GM23338 (cell line): ENCODE results near the gene GADD45A. TPM values are rescaled to one million over a fixed set of nuclear protein-coding genes. Genes with fewer than 3 reads are reported as not detected.

ENCODE experiments used
- ATAC-seq: fragments of 200-7000 bp; cut with Tn5 transposase; 3 replicates; pipeline ENCODE4 v1.9.1; 2020
- DNase-seq: peaks from one replicate; pipeline ENCODE4 v3.0.0-alpha.2; 2015; ENCODE audit warnings: low spot score
- H2AFZ ChIP-seq: fragments of 200-600 bp; sonication (generic); 2 replicates; pipeline ENCODE4 v1.8.0; 2016; ENCODE audit warnings: antibody characterized with exemption, mild to moderate bottlenecking, moderate library complexity
- H3F3A ChIP-seq: fragments of 200-600 bp; sonication (generic); replicated peaks from 2 replicates; pipeline ENCODE4 v1.8.0; 2017; ENCODE audit warnings: antibody characterized with exemption, mixed run types, low read depth
- H3K27ac ChIP-seq: fragments of 200-600 bp; sonication (generic); 2 replicates; pipeline ENCODE4 v1.6.1; 2016; ENCODE audit warnings: low read depth
- H3K27me3 ChIP-seq: fragments of 200-600 bp; sonication (generic); 2 replicates; pipeline ENCODE4 v1.8.0; 2016; ENCODE audit warnings: mild to moderate bottlenecking, mixed run types, moderate library complexity; ENCODE audit not compliant: insufficient read depth
- H3K36me3 ChIP-seq: fragments of 200-600 bp; sonication (generic); 2 replicates; pipeline ENCODE4 v1.8.0; 2016; ENCODE audit warnings: mild to moderate bottlenecking; ENCODE audit not compliant: insufficient read depth
- H3K4me1 ChIP-seq: fragments of 200-600 bp; sonication (generic); 2 replicates; pipeline ENCODE4 v1.8.0; 2016; ENCODE audit warnings: mild to moderate bottlenecking, moderate library complexity; ENCODE audit not compliant: insufficient read depth
- H3K4me2 ChIP-seq: fragments of 200-600 bp; sonication (generic); 2 replicates; pipeline ENCODE4 v1.7.1; 2017; ENCODE audit warnings: mixed run types
- H3K4me3 ChIP-seq: fragments of 200-600 bp; sonication (generic); 2 replicates; pipeline ENCODE4 v1.6.1; 2016; ENCODE audit warnings: mixed run types
- H3K79me2 ChIP-seq: fragments of 200-600 bp; sonication (generic); replicated peaks from 2 replicates; pipeline ENCODE4 v1.8.0; 2017; ENCODE audit warnings: mild to moderate bottlenecking; ENCODE audit not compliant: insufficient read depth
- H3K9me2 ChIP-seq: fragments of 200-600 bp; sonication (generic); 2 replicates; pipeline ENCODE4 v1.8.0; 2017; ENCODE audit not compliant: insufficient read depth
- H4K20me1 ChIP-seq: fragments of 200-600 bp; sonication (generic); replicated peaks from 2 replicates; pipeline ENCODE4 v1.8.0; 2017; ENCODE audit warnings: mild to moderate bottlenecking; ENCODE audit not compliant: insufficient read depth
- H3K27ac Mint-ChIP-seq: 2 replicates; pipeline ENCODE4 v1.8.0; 2020; ENCODE audit warnings: inconsistent platforms, mild to moderate bottlenecking, moderate library complexity, mixed read lengths
- H3K27me3 Mint-ChIP-seq: 3 replicates; pipeline ENCODE4 v1.8.0; 2022; ENCODE audit warnings: low read depth, mild to moderate bottlenecking, moderate library complexity, mixed read lengths, inconsistent platforms; ENCODE audit not compliant: insufficient read depth, poor library complexity
- H3K36me3 Mint-ChIP-seq: 3 replicates; pipeline ENCODE4 v1.8.0; 2021; ENCODE audit warnings: low read depth, mild to moderate bottlenecking, inconsistent platforms, moderate library complexity, mixed read lengths
- H3K4me1 Mint-ChIP-seq: 3 replicates; pipeline ENCODE4 v1.8.0; 2020; ENCODE audit warnings: mild to moderate bottlenecking, inconsistent platforms, mixed read lengths
- H3K4me3 Mint-ChIP-seq: 3 replicates; pipeline ENCODE4 v1.8.0; 2021; ENCODE audit warnings: moderate library complexity, mild to moderate bottlenecking, inconsistent platforms, mixed read lengths
- H3K9me3 Mint-ChIP-seq: 3 replicates; pipeline ENCODE4 v1.8.0; 2020; ENCODE audit warnings: moderate library complexity, mild to moderate bottlenecking, inconsistent platforms, mixed read lengths
- CREB1 ChIP-seq: fragments of 250-450 bp; sonication (Bioruptor Pico); IDR thresholded peaks from 2 replicates; pipeline ENCODE4 v1.5.0; 2020; ENCODE audit warnings: low read depth, mild to moderate bottlenecking, moderate library complexity
- ETS1 ChIP-seq: IDR thresholded peaks from 2 replicates; pipeline ENCODE4 v1.6.1; 2016; ENCODE audit warnings: antibody characterized with exemption
- EZH2 ChIP-seq: fragments of 200-600 bp; sonication (generic); IDR thresholded peaks from one replicate; pipeline ENCODE4 v1.8.0; 2017; ENCODE audit warnings: antibody characterized with exemption, mild to moderate bottlenecking, low read depth; ENCODE audit not compliant: unreplicated experiment
- EZH2phosphoT487 ChIP-seq: fragments of 200-600 bp; sonication (generic); IDR thresholded peaks from one replicate; pipeline ENCODE4 v1.8.1; 2018; ENCODE audit warnings: antibody characterized with exemption; ENCODE audit not compliant: unreplicated experiment
- JUNB ChIP-seq: IDR thresholded peaks from one replicate; pipeline ENCODE4 v1.6.1; 2016; ENCODE audit warnings: antibody characterized with exemption; ENCODE audit not compliant: unreplicated experiment
- NANOG ChIP-seq: IDR thresholded peaks from 2 replicates; pipeline ENCODE4 v1.6.1; 2016; ENCODE audit warnings: antibody characterized with exemption, borderline replicate concordance
- POLR2AphosphoS5 ChIP-seq: IDR thresholded peaks from 2 replicates; pipeline ENCODE4 v1.6.1; 2016; ENCODE audit warnings: antibody characterized with exemption, low read depth
- ZNF114 ChIP-seq: fragments of 250-450 bp; sonication (Bioruptor Pico); IDR thresholded peaks from 2 replicates; pipeline ENCODE4 v1.5.0; 2020; ENCODE audit warnings: mild to moderate bottlenecking, moderate library complexity
- ZNF331 ChIP-seq: fragments of 250-450 bp; sonication (Bioruptor Pico); IDR thresholded peaks from 2 replicates; pipeline ENCODE4 v1.5.0; 2020; ENCODE audit warnings: low read depth, mild to moderate bottlenecking, moderate library complexity
- ZNF462 ChIP-seq: fragments of 250-450 bp; sonication (Bioruptor Pico); IDR thresholded peaks from 2 replicates; pipeline ENCODE4 v1.5.0; 2020; ENCODE audit warnings: mild to moderate bottlenecking, moderate library complexity
- polyA plus RNA-seq: library from polyadenylated mRNA; unstranded; fragments of >200 nt; fragmentation: Nextera tagmentation; extraction: Ambion mirVana; gene quantifications from 2 replicates; pipeline ENCODE4 v1.2.1, GENCODE V29; 2016
- total RNA-seq: library from RNA; depleted of rRNA; stranded (reverse); fragments of >200 nt; shearing (Covaris generic); gene quantifications from 2 replicates; pipeline ENCODE4 v1.2.3, GENCODE V29; 2014
- TF ChIP-seq, protein P1 (sequence below), 2 experiments: fragments of 200-600 bp in 1 of 2; sonication (generic) in 1 of 2; conservative IDR thresholded peaks; 2 replicates each; pipeline versions ENCODE4 v1.5.1 to v1.6.1; 2016 to 2017; ENCODE audit warnings: antibody characterized with exemption in 2 of 2, low read depth in 2 of 2, mild to moderate bottlenecking in 2 of 2, moderate library complexity in 1 of 2

The GADD45A gene
- total and polyA plus RNA-seq, 2 experiments from 2014 or later = 25.9 to 39.5 TPM

- Histone ChIP-seq H3K9me2 (no peaks in the 10 kb centered on the region), H3K79me2 (no peaks in the 10 kb centered on the region), H3K4me1 (peaks cover 19% of the 10 kb centered on the region), H3F3A (no peaks in the 10 kb centered on the region), H3K4me2 (no peak overlapping the region), H3K27ac (no peak overlapping the region), H4K20me1 (no peaks in the 10 kb centered on the region; the same call in none of the 2 replicates), H3K36me3 (no peaks in the 10 kb centered on the region), H2AFZ (no peak overlapping the region), H3K27me3 (no peaks in the 10 kb centered on the region), H3K4me3 (no peak overlapping the region)
- peaks cover 7% of the 10 kb centered on the region; the same call in 2 of the 3 replicates for H3K4me1 Mint-ChIP-seq
- DNase-seq (no peak), ATAC-seq (no peak)
- no peak for TF ChIP-seq ETS1
- TF ChIP-seq, protein P1, sequence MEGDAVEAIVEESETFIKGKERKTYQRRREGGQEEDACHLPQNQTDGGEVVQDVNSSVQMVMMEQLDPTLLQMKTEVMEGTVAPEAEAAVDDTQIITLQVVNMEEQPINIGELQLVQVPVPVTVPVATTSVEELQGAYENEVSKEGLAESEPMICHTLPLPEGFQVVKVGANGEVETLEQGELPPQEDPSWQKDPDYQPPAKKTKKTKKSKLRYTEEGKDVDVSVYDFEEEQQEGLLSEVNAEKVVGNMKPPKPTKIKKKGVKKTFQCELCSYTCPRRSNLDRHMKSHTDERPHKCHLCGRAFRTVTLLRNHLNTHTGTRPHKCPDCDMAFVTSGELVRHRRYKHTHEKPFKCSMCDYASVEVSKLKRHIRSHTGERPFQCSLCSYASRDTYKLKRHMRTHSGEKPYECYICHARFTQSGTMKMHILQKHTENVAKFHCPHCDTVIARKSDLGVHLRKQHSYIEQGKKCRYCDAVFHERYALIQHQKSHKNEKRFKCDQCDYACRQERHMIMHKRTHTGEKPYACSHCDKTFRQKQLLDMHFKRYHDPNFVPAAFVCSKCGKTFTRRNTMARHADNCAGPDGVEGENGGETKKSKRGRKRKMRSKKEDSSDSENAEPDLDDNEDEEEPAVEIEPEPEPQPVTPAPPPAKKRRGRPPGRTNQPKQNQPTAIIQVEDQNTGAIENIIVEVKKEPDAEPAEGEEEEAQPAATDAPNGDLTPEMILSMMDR (conservative IDR thresholded peaks at IDR 0.05; ENCODE audit: low read depth in 2 of 2) = no peak
- no peak for TF ChIP-seq CREB1 (CRISPR knock-in tag)
- no peak for TF ChIP-seq EZH2
- TF ChIP-seq ZNF114 (CRISPR knock-in tag) = no peak
- no peak for TF ChIP-seq NANOG
- no peak for TF ChIP-seq JUNB
- no peak for TF ChIP-seq POLR2AphosphoS5
- no peak for TF ChIP-seq EZH2phosphoT487
- TF ChIP-seq ZNF462 = no peak
- TF ChIP-seq ZNF331 (CRISPR knock-in tag) = no peak
- H3K27me3 Mint-ChIP-seq = no peaks in the 10 kb centered on the region
- no peak overlapping the region for H3K27ac Mint-ChIP-seq
- no peaks in the 10 kb centered on the region for H3K36me3 Mint-ChIP-seq
- H3K9me3 Mint-ChIP-seq = no peaks in the 10 kb centered on the region
- no peak overlapping the region for H3K4me3 Mint-ChIP-seq
Measured at GRCh38 chr1:67719329-67720196, 34.6 kb downstream of the GADD45A start.
